Measurements from ENCODE around the gene DPM1. TPM values are rescaled to one million over a fixed set of nuclear protein-coding genes. Genes with fewer than 3 reads are reported as not detected.

The DPM1 gene
- polyA plus RNA-seq, 3 donors = 55.8 to 60.6 (median 57.0) TPM

GRCh38 chr20:50932691-50933280 lies 25.5 kb downstream of the DPM1 start:
- no peak for DNase-seq

GRCh38 chr20:50932016-50932485 lies 26.3 kb downstream of the DPM1 start:
- no peak for DNase-seq

DNA sequence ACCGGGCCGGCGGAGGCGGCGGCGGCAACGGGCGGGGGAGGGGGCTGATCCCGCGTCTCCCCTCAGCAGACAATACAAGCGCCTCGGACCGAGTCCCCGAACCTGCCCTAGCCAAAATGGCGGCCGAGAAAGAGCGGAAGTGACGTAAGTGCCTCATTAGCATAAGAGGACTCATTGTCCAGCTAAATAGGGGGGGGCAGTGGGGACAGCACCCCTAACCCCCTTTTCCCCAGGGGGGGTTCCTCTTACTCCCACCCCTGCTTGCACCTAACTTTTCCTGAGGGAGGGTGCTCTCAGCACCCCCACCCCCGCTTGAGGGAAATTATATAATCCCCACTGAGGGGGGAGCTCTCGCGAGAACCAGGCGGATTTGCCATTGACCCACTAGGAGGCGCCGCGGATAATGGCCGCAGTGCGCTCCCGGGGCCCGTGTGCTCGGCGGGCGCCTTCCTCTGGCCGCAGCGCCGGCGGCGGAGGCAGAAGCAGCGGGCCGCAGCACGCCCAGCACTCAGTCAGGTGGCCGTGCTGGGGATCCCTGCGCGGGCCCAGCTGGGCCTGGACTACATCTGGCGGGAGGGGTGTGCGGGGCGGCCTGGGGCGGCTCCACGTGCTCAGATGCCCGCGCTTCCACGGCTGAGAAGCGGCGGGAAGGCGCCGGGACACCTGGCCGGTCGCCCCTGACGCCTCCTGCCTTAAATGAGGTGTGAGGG lies 26.9 kb downstream of the DPM1 start, which contains the start of gene ADNP:
TSS of gene ADNP (minus strand) at position 132 of the 710 bp plus-strand sequence. CDS start 27,441 bp downstream, outside the sequence.
- peak; percentile 95 for DNase-seq

GRCh38 chr20:50930976-50931305 lies 27.4 kb downstream of the DPM1 start:
- DNase-seq = no peak

DNA sequence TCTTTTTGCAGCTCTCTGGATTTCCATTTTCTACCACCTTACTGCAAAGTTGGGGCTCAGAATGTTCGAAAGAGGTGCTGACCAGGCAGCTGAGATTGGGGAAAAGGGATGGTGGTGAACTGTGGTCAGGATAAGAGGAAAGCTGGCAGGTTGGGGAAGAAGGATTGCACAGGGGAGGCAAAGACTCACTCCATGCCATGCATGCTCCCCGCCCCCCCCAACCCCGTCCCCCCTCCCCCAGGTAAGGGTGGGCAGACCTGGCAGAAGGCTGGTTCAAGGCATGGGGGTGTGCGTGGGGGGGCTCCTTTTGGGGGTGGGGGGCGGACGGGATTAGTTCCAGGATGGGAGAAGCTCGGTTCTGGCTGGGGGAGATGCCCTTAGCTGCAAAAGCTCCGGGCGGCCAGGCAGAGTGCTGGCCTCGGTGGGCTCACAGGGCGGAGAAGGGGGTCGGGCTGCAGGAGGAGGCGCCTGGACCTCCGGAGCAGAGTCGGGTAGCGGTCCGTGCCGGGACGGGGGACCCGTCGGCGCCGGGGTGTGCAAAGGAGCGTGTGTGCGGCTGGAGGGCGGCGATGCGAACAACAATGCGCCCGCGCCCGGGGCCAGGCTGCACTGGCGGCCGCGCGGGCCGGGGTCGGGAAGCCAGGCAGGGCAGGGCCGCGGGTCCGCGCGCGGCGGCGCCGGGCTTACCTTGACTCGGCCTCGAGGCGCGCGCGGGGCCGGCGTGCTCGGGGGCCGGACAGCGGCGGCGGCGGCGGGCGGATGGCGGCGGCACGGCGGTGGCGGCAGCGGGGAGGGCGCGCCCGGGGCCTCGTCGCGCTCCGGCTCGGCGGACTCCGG lies 28.0 kb downstream of the DPM1 start:
- no peak for DNase-seq

DNA sequence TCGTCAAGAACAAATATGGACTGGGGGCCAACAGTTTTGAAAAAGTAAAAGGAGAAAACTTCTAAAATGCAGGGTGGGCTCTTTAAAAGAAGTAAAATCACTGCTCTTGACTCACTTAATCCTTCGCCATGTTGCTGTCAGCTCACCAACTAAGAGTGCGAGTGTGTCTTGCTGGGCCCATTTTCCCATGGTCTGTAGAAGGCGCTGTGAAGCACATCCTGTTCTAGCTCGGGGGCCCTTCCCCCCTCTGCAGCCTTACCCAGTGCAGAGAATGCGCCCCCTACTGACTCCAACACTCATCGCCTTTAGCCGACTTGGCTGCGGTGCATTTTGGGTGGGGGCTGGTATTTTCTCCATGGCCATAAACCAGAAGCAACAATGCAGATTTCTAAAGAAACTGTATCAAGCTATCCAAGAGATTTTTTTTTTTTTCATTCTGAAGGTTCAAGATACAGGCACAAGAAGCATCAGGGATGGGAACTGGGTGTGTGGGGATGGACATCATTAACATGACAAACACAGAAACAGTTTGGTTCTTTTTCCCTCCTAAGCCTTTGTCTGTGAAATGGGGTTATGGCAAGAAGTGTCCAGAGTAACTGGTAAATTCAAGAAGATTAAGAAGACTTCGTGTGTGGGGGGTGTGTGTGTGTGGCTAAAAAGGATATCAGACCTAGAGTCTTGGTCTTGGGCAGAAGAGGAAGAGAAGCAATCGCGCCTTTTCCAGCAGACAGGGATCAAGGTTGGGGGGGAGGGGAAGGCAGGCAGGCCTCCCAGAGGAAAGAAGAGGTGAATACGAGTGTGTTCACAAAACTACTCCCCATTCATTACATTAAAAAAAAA lies 28.8 kb downstream of the DPM1 start:
- peak; percentile 96 for DNase-seq

DNA sequence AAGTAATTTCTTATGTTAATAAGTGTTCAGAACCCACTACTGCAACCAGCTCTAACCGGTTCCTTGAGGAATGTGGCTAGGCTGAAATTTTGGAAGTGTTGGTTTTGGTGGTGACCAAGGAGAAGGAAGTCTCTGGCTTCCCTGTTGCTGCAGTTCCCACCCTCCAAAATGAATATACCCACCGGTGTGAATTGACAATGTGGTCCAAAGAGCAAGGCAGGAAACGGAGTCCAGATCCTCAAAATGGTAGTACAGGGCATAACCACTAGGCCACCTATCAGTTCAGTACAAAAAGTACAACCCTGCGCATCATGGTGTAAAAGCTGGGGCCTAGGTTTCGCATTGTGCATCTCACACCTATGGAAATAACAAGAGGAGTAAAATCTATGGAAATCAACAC lies 29.9 kb downstream of the DPM1 start:
- no peak for DNase-seq

GRCh38 chr20:50926530-50926929 lies 31.8 kb downstream of the DPM1 start:
- no peak for DNase-seq

GRCh38 chr20:50924261-50924920 lies 33.9 kb downstream of the DPM1 start:
- DNase-seq = no peak

DNA sequence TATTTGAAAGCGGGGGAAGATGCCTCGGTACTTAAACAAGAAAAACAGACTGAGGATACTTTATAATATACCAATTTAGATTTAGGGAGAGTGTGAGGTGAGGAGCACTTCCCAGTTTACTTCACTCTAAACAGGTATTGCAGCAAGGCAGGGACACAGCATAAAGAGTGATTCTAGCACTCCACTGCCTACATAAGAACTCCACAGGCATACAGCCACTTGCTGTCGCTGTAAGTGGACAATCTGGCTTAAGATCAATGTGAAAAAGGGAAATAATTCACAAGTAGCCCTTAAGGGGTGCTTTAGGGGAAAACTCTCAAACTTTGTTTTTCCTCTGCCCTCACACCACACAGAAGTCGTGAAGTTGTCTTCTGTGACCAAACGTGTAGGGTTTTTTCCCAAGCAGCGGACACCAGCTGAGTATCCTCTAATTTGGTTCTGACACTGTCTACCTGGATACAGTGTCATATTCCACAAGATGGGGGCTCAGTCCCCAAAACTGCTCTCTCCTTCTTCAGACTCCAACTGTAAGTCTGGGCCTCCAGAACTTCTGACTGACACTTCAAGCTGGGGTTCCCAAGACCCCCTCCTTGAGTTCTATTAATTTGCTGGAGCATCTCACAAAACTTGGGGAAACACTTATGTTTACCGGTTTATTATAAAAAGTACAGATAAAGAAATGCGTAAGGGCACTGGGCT lies 36.4 kb downstream of the DPM1 start:
- DNase-seq = no peak

DNA sequence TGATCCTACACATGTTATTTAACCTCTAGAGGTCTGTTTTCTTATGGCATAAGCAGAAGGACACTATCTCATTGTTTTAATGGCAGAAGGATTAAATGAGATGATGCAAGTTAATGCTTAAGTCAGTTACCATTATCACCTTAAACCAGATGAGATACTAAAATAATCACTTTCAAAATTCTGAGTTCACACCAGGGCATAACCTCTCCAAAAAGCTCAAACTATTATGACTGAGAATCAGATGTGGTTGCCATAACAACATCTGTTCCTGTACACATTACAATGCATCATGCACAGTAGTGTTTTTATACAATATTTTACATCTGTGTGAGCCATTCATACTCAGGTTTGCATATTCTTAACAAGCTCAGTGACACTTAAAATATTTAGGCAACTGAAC lies 37.3 kb downstream of the DPM1 start:
- no peak for DNase-seq

DNA sequence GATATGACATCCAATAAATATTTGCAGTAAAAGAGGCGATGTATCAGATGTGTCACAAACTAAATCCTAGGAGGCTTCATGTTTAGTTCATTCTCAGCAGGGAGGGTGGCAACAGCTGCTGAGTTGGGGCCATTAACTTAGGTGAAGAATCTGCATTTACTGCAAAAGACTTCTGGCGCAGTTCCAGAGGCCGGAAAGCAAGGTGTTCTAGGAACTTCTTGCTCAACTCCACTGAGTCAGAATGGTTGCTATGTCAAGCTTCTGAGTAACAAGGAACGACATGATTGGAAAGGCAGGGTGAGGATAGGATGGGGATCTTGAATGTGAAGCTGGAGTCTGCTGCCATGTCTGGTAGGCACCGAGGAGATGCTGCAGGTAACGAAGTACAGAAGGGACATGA lies 38.8 kb downstream of the DPM1 start:
- no peak for DNase-seq

- DNase-seq = no peak
These were observed 39.9 kb downstream of the DPM1 start for GRCh38 chr20:50918403-50918802.

- no peak for DNase-seq
These were observed 41.4 kb downstream of the DPM1 start for GRCh38 chr20:50916934-50917333.

GRCh38 chr20:50916257-50916656 lies 42.1 kb downstream of the DPM1 start:
- no peak for DNase-seq

DNA sequence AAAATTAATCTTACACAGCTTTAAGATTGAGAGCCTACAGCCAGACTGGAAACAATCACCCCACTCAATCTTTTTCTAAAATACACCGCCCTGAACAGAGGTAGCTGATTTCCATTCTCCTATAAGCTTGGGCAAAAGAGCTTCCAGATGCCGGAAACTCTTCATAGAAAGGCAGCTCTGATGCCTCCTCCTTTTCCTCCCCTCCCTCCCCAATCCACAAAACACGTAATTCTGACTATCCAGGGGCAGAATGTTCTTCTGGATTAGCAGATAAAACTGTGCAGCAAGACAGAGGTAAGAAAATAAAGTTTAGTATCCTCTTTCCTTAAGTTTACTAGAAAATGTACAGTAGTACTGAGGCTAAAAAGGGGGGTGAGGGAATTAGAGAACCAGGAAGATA lies 42.9 kb downstream of the DPM1 start:
- no peak for DNase-seq

- DNase-seq = no peak
These were observed 44.5 kb downstream of the DPM1 start for GRCh38 chr20:50913690-50914375.

- no peak for DNase-seq
These were observed 46.6 kb downstream of the DPM1 start for GRCh38 chr20:50911716-50912115.

DNA sequence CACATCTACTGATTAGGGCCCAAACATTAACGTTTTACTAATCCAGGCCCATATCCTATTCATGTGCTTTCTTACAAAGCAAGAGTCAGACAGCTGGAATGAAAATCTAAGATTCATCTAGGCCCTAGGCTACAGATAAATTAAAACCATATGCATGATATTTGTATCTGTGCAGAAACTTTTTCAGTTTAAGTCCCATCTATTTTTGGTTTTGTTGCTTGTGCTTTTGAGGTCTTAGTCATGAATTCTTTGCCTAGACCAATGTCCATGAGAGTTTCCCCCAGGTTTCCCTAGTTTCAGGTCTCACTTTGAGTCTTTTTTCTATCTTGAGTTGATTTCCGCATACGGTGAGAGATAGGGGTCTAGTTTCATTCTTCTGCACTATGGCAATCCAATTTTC lies 47.3 kb downstream of the DPM1 start:
- DNase-seq = no peak

GRCh38 chr20:50909413-50909812 lies 48.9 kb downstream of the DPM1 start:
- no peak for DNase-seq
